ENCODE results near the gene B4GALT6. TPM values are rescaled to one million over a fixed set of nuclear protein-coding genes. Genes with fewer than 3 reads are reported as not detected.
A peak's percentile ranks its signal among the peaks of the same experiment; 100 is the strongest.

Gene B4GALT6
- total and polyA plus RNA-seq, 2 of the 13 experiments (the other 11 are each of a cell fraction or from before 2014, with no cell fraction given), result 1.9 to 3.3 TPM

GRCh38 chr18:31685097-31686082 lies 1.0 kb upstream of the B4GALT6 start (continued):
- TF ChIP-seq ZNF770 (CRISPR knock-in tag; IDR thresholded peaks at IDR 0.05) (no peak), ZNF687 (CRISPR knock-in tag; IDR thresholded peaks at IDR 0.05) (peak; percentile 83), HHEX (CRISPR knock-in tag; IDR thresholded peaks at IDR 0.05) (no peak), GABPB1 (CRISPR knock-in tag; IDR thresholded peaks at IDR 0.05) (peak; percentile 86), SMYD3 (CRISPR knock-in tag; IDR thresholded peaks at IDR 0.05) (no peak), ARNTL (CRISPR knock-in tag; IDR thresholded peaks at IDR 0.05) (no peak), REL (CRISPR knock-in tag; conservative IDR thresholded peaks at IDR 0.05) (0 out of 2 replicates have a peak, but pooled peaks have one; percentile 38), NBN (conservative IDR thresholded peaks at IDR 0.05) (no peak), CBFB (CRISPR knock-in tag; IDR thresholded peaks at IDR 0.05) (peak; percentile 16; the same call in 1 of the 2 replicates)

All from HepG2 (cell line).